NB4 (cell line): ENCODE measurements around the gene WNT2.

Source experiments
- DNase-seq: peaks from one replicate; pipeline ENCODE4 v3.0.0; 2010; ENCODE audit warnings: low read depth
- H3K4me3 ChIP-seq: one replicate; pipeline ENCODE4 v1.5.1; 2011; ENCODE audit warnings: mild to moderate bottlenecking, low read depth, low read length, moderate library complexity
- MYC ChIP-seq: IDR thresholded peaks from 2 replicates; pipeline ENCODE4 v1.6.1; 2011; ENCODE audit warnings: low read depth, low read length
- POLR2A ChIP-seq: IDR thresholded peaks from 2 replicates; pipeline ENCODE4 v1.6.1; 2011; ENCODE audit warnings: mild to moderate bottlenecking; ENCODE audit not compliant: insufficient read length; ENCODE audit errors: extremely low read depth
- TF ChIP-seq, protein P1 (sequence below): IDR thresholded peaks from one replicate; pipeline ENCODE4 v1.5.1; 2012; ENCODE audit warnings: low read depth, low read length
- TF ChIP-seq, protein P2 (sequence below): IDR thresholded peaks from 2 replicates; pipeline ENCODE4 v1.6.1; 2011; ENCODE audit warnings: low read depth, low read length

Gene WNT2

GRCh38 chr7:117279931-117280557 is 42.8 kb downstream of the WNT2 start:
- TF ChIP-seq, protein P1, sequence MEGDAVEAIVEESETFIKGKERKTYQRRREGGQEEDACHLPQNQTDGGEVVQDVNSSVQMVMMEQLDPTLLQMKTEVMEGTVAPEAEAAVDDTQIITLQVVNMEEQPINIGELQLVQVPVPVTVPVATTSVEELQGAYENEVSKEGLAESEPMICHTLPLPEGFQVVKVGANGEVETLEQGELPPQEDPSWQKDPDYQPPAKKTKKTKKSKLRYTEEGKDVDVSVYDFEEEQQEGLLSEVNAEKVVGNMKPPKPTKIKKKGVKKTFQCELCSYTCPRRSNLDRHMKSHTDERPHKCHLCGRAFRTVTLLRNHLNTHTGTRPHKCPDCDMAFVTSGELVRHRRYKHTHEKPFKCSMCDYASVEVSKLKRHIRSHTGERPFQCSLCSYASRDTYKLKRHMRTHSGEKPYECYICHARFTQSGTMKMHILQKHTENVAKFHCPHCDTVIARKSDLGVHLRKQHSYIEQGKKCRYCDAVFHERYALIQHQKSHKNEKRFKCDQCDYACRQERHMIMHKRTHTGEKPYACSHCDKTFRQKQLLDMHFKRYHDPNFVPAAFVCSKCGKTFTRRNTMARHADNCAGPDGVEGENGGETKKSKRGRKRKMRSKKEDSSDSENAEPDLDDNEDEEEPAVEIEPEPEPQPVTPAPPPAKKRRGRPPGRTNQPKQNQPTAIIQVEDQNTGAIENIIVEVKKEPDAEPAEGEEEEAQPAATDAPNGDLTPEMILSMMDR, result no peak
- TF ChIP-seq MYC (no peak), POLR2A (no peak)
- TF ChIP-seq, protein P2, sequence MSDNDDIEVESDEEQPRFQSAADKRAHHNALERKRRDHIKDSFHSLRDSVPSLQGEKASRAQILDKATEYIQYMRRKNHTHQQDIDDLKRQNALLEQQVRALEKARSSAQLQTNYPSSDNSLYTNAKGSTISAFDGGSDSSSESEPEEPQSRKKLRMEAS, result no peak
- H3K4me3 ChIP-seq, result no peak overlapping the region
- no peak for DNase-seq

DNA sequence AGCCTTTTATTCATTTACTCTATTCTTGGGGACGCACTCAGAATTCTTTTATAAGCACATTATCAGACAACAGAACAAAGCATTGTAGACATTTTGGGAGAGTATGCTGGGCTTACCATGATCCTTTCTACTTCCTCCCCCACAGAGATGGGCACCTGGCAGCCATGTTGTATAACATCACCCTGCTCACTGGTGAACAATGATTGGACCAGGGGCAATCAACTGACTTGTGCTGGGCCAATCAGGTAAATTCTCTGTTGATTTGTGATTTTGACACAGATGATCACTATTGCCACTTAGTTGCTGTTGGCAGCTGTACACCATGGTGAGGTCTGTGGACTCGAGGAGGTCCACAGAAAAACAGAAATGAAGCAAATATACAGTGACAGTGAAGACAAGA is 43.7 kb downstream of the WNT2 start:
- TF ChIP-seq POLR2A (no peak), MYC (no peak)
- TF ChIP-seq, protein P1, result no peak
- TF ChIP-seq, protein P2, result no peak
- DNase-seq, result no peak
- H3K4me3 ChIP-seq, result no peak overlapping the region

- no peak overlapping the region for H3K4me3 ChIP-seq
- no peak for DNase-seq
- TF ChIP-seq, protein P1, result no peak
- TF ChIP-seq, protein P2, result no peak
- TF ChIP-seq POLR2A, result no peak
- TF ChIP-seq MYC, result no peak
Observed at GRCh38 chr7:117278040-117278439, 44.8 kb downstream of the WNT2 start.

DNA sequence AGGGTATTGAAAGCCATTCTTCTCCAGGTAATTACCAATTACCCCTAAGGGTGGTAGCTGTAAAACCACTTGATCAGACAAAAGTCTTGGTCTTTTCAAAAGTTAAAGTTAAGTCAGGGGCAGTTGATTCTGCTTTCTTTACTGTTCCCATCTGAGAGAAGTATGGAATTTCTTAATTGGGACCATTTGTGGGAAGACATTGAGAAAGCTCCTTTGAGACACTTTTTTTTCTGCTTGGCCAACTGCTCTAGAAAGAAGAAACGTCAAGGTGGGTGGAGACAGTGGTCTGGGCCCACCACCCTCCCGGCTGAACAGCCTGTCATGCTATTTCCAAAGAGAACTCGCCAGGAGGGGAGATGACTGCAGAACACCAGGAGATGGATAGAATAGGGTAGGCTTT is 45.3 kb downstream of the WNT2 start:
- no peak overlapping the region for H3K4me3 ChIP-seq
- no peak for DNase-seq
- TF ChIP-seq MYC, result no peak
- TF ChIP-seq, protein P2, result no peak
- TF ChIP-seq, protein P1, result no peak
- no peak for TF ChIP-seq POLR2A

DNA sequence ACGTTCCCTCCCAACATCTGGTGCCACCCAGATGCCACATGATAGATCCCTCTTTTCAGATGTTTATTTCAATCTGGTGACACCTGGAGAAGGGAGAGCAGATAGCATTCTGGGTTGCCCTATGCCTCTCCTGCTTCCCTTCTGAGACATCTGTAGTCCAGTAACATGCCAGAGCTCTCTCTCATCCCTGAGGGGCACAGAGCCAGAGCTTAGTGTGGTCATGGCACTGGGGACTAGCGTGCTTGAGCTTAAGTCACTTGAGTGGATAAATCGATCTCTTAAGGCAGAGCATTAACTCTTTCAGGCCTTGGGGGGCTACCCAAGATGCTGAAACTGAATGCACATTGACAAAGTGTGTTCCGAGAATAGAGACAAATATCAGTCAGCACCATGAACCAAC is 47.9 kb downstream of the WNT2 start:
- no peak overlapping the region for H3K4me3 ChIP-seq
- TF ChIP-seq, protein P1, result no peak
- TF ChIP-seq MYC (no peak), POLR2A (no peak)
- TF ChIP-seq, protein P2, result no peak
- DNase-seq, result no peak
